H9 (cell line): Measurements from ENCODE around the gene PLAA. TPM values are rescaled to one million over a fixed set of nuclear protein-coding genes. Genes with fewer than 3 reads are reported as not detected.

Experiments used
- DNase-seq: peaks from one replicate; pipeline ENCODE4 v3.0.0-alpha.2; 2017
- H2AFZ ChIP-seq: one replicate; pipeline ENCODE4 v1.6.1; 2013; ENCODE audit warnings: mild to moderate bottlenecking, low read length, control low read depth, moderate library complexity
- H2AK5ac ChIP-seq: 2 replicates; pipeline ENCODE4 v1.6.1; 2013; ENCODE audit warnings: low read length, control low read depth, mixed read lengths; ENCODE audit not compliant: insufficient read length
- H2BK120ac ChIP-seq: one replicate; pipeline ENCODE4 v1.6.1; 2013; ENCODE audit warnings: low read depth, mild to moderate bottlenecking, low read length, control low read depth, inconsistent platforms; ENCODE audit not compliant: poor library complexity, severe bottlenecking
- H2BK12ac ChIP-seq: 2 replicates; pipeline ENCODE4 v1.6.1; 2013; ENCODE audit warnings: low read length, control low read depth, mixed read lengths, low read depth; ENCODE audit not compliant: insufficient read length
- H2BK15ac ChIP-seq: 2 replicates; pipeline ENCODE4 v1.6.1; 2013; ENCODE audit warnings: low read depth, low read length, control low read depth
- H2BK20ac ChIP-seq: one replicate; pipeline ENCODE4 v1.6.1; 2013; ENCODE audit warnings: low read depth, mild to moderate bottlenecking, low read length, control low read depth, inconsistent platforms; ENCODE audit not compliant: poor library complexity, severe bottlenecking
- H2BK5ac ChIP-seq: 2 replicates; pipeline ENCODE4 v1.6.1; 2013; ENCODE audit warnings: low read length, control low read depth, mixed read lengths; ENCODE audit not compliant: insufficient read length
- H3K14ac ChIP-seq: 2 replicates; pipeline ENCODE4 v1.6.1; 2013; ENCODE audit warnings: low read length, control low read depth; ENCODE audit not compliant: insufficient read depth
- H3K18ac ChIP-seq: 2 replicates; pipeline ENCODE4 v1.6.1; 2013; ENCODE audit warnings: low read depth, mild to moderate bottlenecking, mixed read lengths, low read length, control low read depth; ENCODE audit not compliant: insufficient read length
- H3K23ac ChIP-seq: 2 replicates; pipeline ENCODE4 v1.6.1; 2013; ENCODE audit warnings: low read length, control low read depth, mixed read lengths, low read depth; ENCODE audit not compliant: insufficient read length
- H3K23me2 ChIP-seq: 2 replicates; pipeline ENCODE4 v1.6.1; 2013; ENCODE audit warnings: low read depth, mild to moderate bottlenecking, mixed read lengths, low read length, control low read depth; ENCODE audit not compliant: insufficient read length, poor library complexity, severe bottlenecking
- H3K27ac ChIP-seq: 2 replicates; pipeline ENCODE4 v1.5.1; 2013; ENCODE audit warnings: low read length, control low read depth, mixed read lengths, low read depth; ENCODE audit not compliant: insufficient read length
- H3K27me3 ChIP-seq: 2 replicates; pipeline ENCODE4 v1.6.1; 2013; ENCODE audit warnings: low read length, control low read depth, inconsistent platforms; ENCODE audit not compliant: insufficient read depth
- H3K4ac ChIP-seq: 2 replicates; pipeline ENCODE4 v1.6.1; 2013; ENCODE audit warnings: low read depth, mild to moderate bottlenecking, control low read depth, inconsistent platforms, low read length, moderate library complexity
- H3K4me1 ChIP-seq: 2 replicates; pipeline ENCODE4 v1.6.1; 2013; ENCODE audit warnings: low read length, control low read depth, inconsistent platforms; ENCODE audit not compliant: insufficient read depth
- H3K4me2 ChIP-seq: 2 replicates; pipeline ENCODE4 v1.6.1; 2013; ENCODE audit warnings: low read length, control low read depth, mixed read lengths; ENCODE audit not compliant: insufficient read length, insufficient read depth
- H3K56ac ChIP-seq: 2 replicates; pipeline ENCODE4 v1.6.1; 2013; ENCODE audit warnings: low read depth, mild to moderate bottlenecking, mixed read lengths, low read length, control low read depth; ENCODE audit not compliant: insufficient read length
- H3K79me1 ChIP-seq: 2 replicates; pipeline ENCODE4 v1.6.1; 2013; ENCODE audit warnings: low read depth, mild to moderate bottlenecking, moderate library complexity, low read length, control low read depth, inconsistent platforms; ENCODE audit not compliant: insufficient read depth, poor library complexity, severe bottlenecking
- H3K79me2 ChIP-seq: 2 replicates; pipeline ENCODE4 v1.6.1; 2013; ENCODE audit warnings: low read length, control low read depth, inconsistent platforms; ENCODE audit not compliant: insufficient read depth
- H3K9ac ChIP-seq: 2 replicates; pipeline ENCODE4 v1.6.1; 2013; ENCODE audit warnings: low read length, control low read depth, mixed read lengths; ENCODE audit not compliant: insufficient read length; ENCODE audit errors: extremely low read depth
- H3K9me3 ChIP-seq: one replicate; pipeline ENCODE4 v1.6.1; 2013; ENCODE audit warnings: low read depth, low read length, inconsistent platforms; ENCODE audit not compliant: control insufficient read depth
- H3T11ph ChIP-seq: one replicate; pipeline ENCODE4 v1.6.1; 2013; ENCODE audit warnings: mild to moderate bottlenecking, low read length, control low read depth, inconsistent platforms
- H4K20me1 ChIP-seq: one replicate; pipeline ENCODE4 v1.6.1; 2013; ENCODE audit not compliant: control insufficient read depth, insufficient read length, insufficient read depth
- H4K5ac ChIP-seq: 2 replicates; pipeline ENCODE4 v1.6.1; 2013; ENCODE audit warnings: low read depth, mild to moderate bottlenecking, mixed read lengths, low read length, control low read depth; ENCODE audit not compliant: insufficient read length
- H4K8ac ChIP-seq: replicated peaks from 2 replicates; pipeline ENCODE4 v1.6.1; 2013; ENCODE audit warnings: low read length, control low read depth, mixed read lengths, low read depth; ENCODE audit not compliant: insufficient read length
- H4K91ac ChIP-seq: 2 replicates; pipeline ENCODE4 v1.6.1; 2013; ENCODE audit warnings: low read depth, mild to moderate bottlenecking, moderate library complexity, mixed read lengths, low read length, control low read depth; ENCODE audit not compliant: insufficient read length
- H3K27ac Mint-ChIP-seq, 3 experiments: 2 replicates in 2 of 3; 3 replicates in 1 of 3; pipeline ENCODE4 v1.8.0; 2020 to 2021; ENCODE audit warnings: mixed read lengths in 3 of 3, mild to moderate bottlenecking in 1 of 3, moderate library complexity in 1 of 3
- H3K27me3 Mint-ChIP-seq: 2 replicates; pipeline ENCODE4 v1.8.0; 2021; ENCODE audit warnings: low read depth, mild to moderate bottlenecking, moderate library complexity, mixed read lengths
- H3K36me3 Mint-ChIP-seq, 3 experiments: 2 replicates in 2 of 3; 3 replicates in 1 of 3; pipeline ENCODE4 v1.8.0; 2020 to 2021; ENCODE audit warnings: low read depth in 3 of 3, mixed read lengths in 3 of 3; ENCODE audit not compliant: insufficient read depth in 1 of 3
- H3K4me1 Mint-ChIP-seq, 2 experiments: 2 replicates each; pipeline ENCODE4 v1.8.0; 2020; ENCODE audit warnings: mixed read lengths in 2 of 2
- H3K4me3 Mint-ChIP-seq, 2 experiments: 2 replicates in 1 of 2; 3 replicates in 1 of 2; pipeline ENCODE4 v1.8.0; 2020 to 2021; ENCODE audit warnings: mild to moderate bottlenecking in 2 of 2, mixed read lengths in 2 of 2, moderate library complexity in 1 of 2
- H3K9me3 Mint-ChIP-seq, 2 experiments: 2 replicates in 1 of 2; 3 replicates in 1 of 2; pipeline ENCODE4 v1.8.0; 2020; ENCODE audit warnings: mild to moderate bottlenecking in 2 of 2, mixed read lengths in 2 of 2, moderate library complexity in 1 of 2
- CTCF ChIP-seq: fragments of 200-600 bp; sonication (generic); conservative IDR thresholded peaks from 3 replicates; pipeline ENCODE4 v1.8.0; 2021; ENCODE audit warnings: antibody characterized with exemption, mild to moderate bottlenecking
- WGBS: extraction: QIAGEN DNeasy Blood & Tissue Kit; methylation state at CpG from one replicate; pipeline ENCODE4 v1.1.7; 2013; ENCODE audit warnings: missing lambda C conversion rate, low lambda C conversion rate, mixed read lengths; ENCODE audit not compliant: insufficient read length; ENCODE audit errors: extremely low coverage; 5-methylcytosine and 5-hydroxymethylcytosine counted together
- total RNA-seq: library from RNA; stranded (reverse); gene quantifications from 2 replicates; pipeline ENCODE4 v1.2.1, GENCODE V29; 2021

Gene PLAA
- total RNA-seq, 1 experiment from 2014 or later: 65.0 TPM

- Histone ChIP-seq H3K23ac (no peak overlapping the region), H3K56ac (no peak overlapping the region), H3K4me1 (no peaks in the 10 kb centered on the region), H2BK120ac (no peak overlapping the region), H3K9ac (no peak overlapping the region), H2BK20ac (no peak overlapping the region), H2BK5ac (no peak overlapping the region), H3K9me3 (no peaks in the 10 kb centered on the region), H2AK5ac (no peak overlapping the region), H3K4me2 (no peak overlapping the region), H3K4ac (no peak overlapping the region), H3K79me1 (no peaks in the 10 kb centered on the region), H3K18ac (no peak overlapping the region), H4K20me1 (no peaks in the 10 kb centered on the region), H3K23me2 (no peaks in the 10 kb centered on the region), H2AFZ (no peak overlapping the region), H3K27ac (no peak overlapping the region), H3K79me2 (peaks cover 2% of the 10 kb centered on the region; the same call in 1 of the 2 replicates), H2BK12ac (no peak overlapping the region), H3T11ph (no peak overlapping the region), H2BK15ac (no peak overlapping the region), H4K5ac (no peak overlapping the region), H4K91ac (no peak overlapping the region), H4K8ac (no peak overlapping the region), H3K14ac (no peak overlapping the region), H3K27me3 (no peaks in the 10 kb centered on the region)
- WGBS: no CpG with 5 or more reads among the region's 4 CpGs
- no peaks in the 10 kb centered on the region for H3K9me3 Mint-ChIP-seq
- no peaks in the 10 kb centered on the region for H3K27me3 Mint-ChIP-seq
- no peak for DNase-seq
- TF ChIP-seq CTCF: no peak
- H3K4me3 Mint-ChIP-seq: no peak overlapping the region
- H3K4me1 Mint-ChIP-seq: no peaks in the 10 kb centered on the region
- H3K27ac Mint-ChIP-seq: no peak overlapping the region
- H3K36me3 Mint-ChIP-seq: peaks cover 30 to 69% (median 62%) of the 10 kb centered on the region in 3 experiments; a peak in 6 of 7 replicates
Observed at GRCh38 chr9:26925609-26926008, 21.4 kb downstream of the PLAA start.
